ENCODE measurements around the gene NUP205.
A peak's percentile ranks its signal among the peaks of the same experiment; 100 is the strongest.

The NUP205 gene

DNA sequence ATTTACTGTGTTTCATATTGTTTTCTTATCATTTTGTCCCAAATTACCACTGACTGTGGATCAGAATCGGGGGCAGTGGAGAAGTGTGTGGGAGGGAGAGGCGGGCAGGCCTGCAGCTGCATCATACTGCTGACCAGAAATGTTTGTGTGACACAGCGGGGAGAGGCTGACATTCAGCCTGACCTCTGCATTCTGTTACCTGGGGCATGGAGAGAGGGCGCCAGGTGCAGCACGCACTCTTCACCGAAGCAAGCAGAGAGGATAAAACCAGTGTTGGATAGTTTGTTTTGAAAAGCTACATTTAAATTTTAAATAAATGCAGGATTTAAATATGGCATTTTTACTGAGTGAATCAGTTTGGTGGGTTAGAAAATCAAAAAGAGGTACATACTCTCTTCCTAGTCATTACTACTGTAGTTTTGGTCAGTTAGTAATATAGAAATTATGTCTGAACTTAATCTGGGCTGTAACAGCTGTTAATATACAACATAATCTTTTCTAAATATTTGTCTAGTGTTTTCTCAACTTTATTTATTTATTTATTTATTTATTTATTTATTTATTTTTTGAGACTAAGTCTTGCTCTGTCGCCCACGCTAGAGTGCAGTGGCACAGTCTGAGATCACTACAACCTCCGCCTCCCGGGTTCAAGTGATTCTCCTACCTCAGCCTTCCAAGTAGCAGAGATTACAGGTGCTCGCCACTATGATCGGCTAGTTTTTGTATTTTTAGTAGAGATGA, 95.8 kb downstream of the NUP205 start (continued):
- no peak for TF ChIP-seq ZNF132 (tag by site-specific recombination; IDR thresholded peaks at IDR 0.05; ENCODE audit: borderline replicate concordance)
- TF ChIP-seq ZNF335 (tag by site-specific recombination; conservative IDR thresholded peaks at IDR 0.05), result no peak
- TF ChIP-seq HOXA7 (CRISPR knock-in tag; IDR thresholded peaks at IDR 0.05; ENCODE audit: borderline replicate concordance), result no peak
- no peak for TF ChIP-seq FEZF1 (tag by site-specific recombination; IDR thresholded peaks at IDR 0.05)
- TF ChIP-seq ZNF112 (tag by site-specific recombination; IDR thresholded peaks at IDR 0.05), result no peak
- 0 out of 2 replicates have a peak, but pooled peaks have one; percentile 27 for TF ChIP-seq ZNF341 (tag by site-specific recombination; IDR thresholded peaks at IDR 0.05; ENCODE audit: low read depth)
- no peak; the same call in 1 of the 2 replicates for TF ChIP-seq MZF1 (tag by site-specific recombination; IDR thresholded peaks at IDR 0.05; ENCODE audit: borderline replicate concordance)
- TF ChIP-seq, protein P1, sequence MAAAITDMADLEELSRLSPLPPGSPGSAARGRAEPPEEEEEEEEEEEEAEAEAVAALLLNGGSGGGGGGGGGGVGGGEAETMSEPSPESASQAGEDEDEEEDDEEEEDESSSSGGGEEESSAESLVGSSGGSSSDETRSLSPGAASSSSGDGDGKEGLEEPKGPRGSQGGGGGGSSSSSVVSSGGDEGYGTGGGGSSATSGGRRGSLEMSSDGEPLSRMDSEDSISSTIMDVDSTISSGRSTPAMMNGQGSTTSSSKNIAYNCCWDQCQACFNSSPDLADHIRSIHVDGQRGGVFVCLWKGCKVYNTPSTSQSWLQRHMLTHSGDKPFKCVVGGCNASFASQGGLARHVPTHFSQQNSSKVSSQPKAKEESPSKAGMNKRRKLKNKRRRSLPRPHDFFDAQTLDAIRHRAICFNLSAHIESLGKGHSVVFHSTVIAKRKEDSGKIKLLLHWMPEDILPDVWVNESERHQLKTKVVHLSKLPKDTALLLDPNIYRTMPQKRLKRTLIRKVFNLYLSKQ (tag by site-specific recombination; IDR thresholded peaks at IDR 0.05; ENCODE audit: borderline replicate concordance), result peak; percentile 95; the same call in 1 of the 2 replicates
- TF ChIP-seq ZNF23 (tag by site-specific recombination; IDR thresholded peaks at IDR 0.05; ENCODE audit: borderline replicate concordance), result no peak
- TF ChIP-seq ZNF837 (tag by site-specific recombination; IDR thresholded peaks at IDR 0.05), result no peak
- TF ChIP-seq WT1 (tag by site-specific recombination; IDR thresholded peaks at IDR 0.05), result no peak
- TF ChIP-seq SP2 (tag by site-specific recombination; IDR thresholded peaks at IDR 0.05), result no peak
- peak; percentile 93 for TF ChIP-seq ZNF510 (tag by site-specific recombination; IDR thresholded peaks at IDR 0.05; ENCODE audit: insufficient replicate concordance)
- TF ChIP-seq ZFP69B (tag by site-specific recombination; IDR thresholded peaks at IDR 0.05), result no peak
- TF ChIP-seq, protein P2, sequence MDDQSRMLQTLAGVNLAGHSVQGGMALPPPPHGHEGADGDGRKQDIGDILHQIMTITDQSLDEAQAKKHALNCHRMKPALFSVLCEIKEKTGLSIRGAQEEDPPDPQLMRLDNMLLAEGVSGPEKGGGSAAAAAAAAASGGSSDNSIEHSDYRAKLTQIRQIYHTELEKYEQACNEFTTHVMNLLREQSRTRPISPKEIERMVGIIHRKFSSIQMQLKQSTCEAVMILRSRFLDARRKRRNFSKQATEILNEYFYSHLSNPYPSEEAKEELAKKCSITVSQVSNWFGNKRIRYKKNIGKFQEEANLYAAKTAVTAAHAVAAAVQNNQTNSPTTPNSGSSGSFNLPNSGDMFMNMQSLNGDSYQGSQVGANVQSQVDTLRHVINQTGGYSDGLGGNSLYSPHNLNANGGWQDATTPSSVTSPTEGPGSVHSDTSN (CRISPR knock-in tag; IDR thresholded peaks at IDR 0.05), result no peak
- TF ChIP-seq, protein P3, sequence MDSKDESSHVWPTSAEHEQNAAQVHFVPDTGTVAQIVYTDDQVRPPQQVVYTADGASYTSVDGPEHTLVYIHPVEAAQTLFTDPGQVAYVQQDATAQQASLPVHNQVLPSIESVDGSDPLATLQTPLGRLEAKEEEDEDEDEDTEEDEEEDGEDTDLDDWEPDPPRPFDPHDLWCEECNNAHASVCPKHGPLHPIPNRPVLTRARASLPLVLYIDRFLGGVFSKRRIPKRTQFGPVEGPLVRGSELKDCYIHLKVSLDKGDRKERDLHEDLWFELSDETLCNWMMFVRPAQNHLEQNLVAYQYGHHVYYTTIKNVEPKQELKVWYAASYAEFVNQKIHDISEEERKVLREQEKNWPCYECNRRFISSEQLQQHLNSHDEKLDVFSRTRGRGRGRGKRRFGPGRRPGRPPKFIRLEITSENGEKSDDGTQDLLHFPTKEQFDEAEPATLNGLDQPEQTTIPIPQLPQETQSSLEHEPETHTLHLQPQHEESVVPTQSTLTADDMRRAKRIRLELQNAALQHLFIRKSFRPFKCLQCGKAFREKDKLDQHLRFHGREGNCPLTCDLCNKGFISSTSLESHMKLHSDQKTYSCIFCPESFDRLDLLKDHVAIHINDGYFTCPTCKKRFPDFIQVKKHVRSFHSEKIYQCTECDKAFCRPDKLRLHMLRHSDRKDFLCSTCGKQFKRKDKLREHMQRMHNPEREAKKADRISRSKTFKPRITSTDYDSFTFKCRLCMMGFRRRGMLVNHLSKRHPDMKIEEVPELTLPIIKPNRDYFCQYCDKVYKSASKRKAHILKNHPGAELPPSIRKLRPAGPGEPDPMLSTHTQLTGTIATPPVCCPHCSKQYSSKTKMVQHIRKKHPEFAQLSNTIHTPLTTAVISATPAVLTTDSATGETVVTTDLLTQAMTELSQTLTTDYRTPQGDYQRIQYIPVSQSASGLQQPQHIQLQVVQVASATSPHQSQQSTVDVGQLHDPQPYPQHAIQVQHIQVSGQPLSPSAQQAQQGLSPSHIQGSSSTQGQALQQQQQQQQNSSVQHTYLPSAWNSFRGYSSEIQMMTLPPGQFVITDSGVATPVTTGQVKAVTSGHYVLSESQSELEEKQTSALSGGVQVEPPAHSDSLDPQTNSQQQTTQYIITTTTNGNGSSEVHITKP (tag by site-specific recombination; IDR thresholded peaks at IDR 0.05), result no peak
- TF ChIP-seq ZNF600 (tag by site-specific recombination; IDR thresholded peaks at IDR 0.05), result no peak
- peak; percentile 96; the same call in 1 of the 2 replicates for TF ChIP-seq ZNF292 (tag by site-specific recombination; IDR thresholded peaks at IDR 0.05; ENCODE audit: borderline replicate concordance, low read depth)
- no peak for TF ChIP-seq SCRT1 (tag by site-specific recombination; IDR thresholded peaks at IDR 0.05; ENCODE audit: borderline replicate concordance)
- no peak for TF ChIP-seq ZNF155 (tag by site-specific recombination; IDR thresholded peaks at IDR 0.05)
- peak; percentile 48 for TF ChIP-seq ZNF654 (tag by site-specific recombination; IDR thresholded peaks at IDR 0.05; ENCODE audit: low read depth)
- no peak for TF ChIP-seq ZNF416 (tag by site-specific recombination; IDR thresholded peaks at IDR 0.05)
- TF ChIP-seq, protein P4, sequence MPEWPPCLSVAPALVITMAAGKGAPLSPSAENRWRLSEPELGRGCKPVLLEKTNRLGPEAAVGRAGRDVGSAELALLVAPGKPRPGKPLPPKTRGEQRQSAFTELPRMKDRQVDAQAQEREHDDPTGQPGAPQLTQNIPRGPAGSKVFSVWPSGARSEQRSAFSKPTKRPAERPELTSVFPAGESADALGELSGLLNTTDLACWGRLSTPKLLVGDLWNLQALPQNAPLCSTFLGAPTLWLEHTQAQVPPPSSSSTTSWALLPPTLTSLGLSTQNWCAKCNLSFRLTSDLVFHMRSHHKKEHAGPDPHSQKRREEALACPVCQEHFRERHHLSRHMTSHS (tag by site-specific recombination; IDR thresholded peaks at IDR 0.05), result no peak
- no peak for TF ChIP-seq MEIS1 (CRISPR knock-in tag; IDR thresholded peaks at IDR 0.05; ENCODE audit: borderline replicate concordance)
- TF ChIP-seq REPIN1 (tag by site-specific recombination; IDR thresholded peaks at IDR 0.05; ENCODE audit: low read depth), result no peak
- TF ChIP-seq GLIS1 (tag by site-specific recombination; IDR thresholded peaks at IDR 0.05), result no peak
- TF ChIP-seq SETDB1 (IDR thresholded peaks at IDR 0.05; ENCODE audit: insufficient read length, low read length), result no peak
- no peak for TF ChIP-seq ZNF768 (tag by site-specific recombination; IDR thresholded peaks at IDR 0.05)
- peak; percentile 51; the same call in 1 of the 2 replicates for TF ChIP-seq ZBTB21 (tag by site-specific recombination; IDR thresholded peaks at IDR 0.05)
- no peak for TF ChIP-seq ZNF10 (tag by site-specific recombination; IDR thresholded peaks at IDR 0.05)
- TF ChIP-seq SP3 (tag by site-specific recombination; IDR thresholded peaks at IDR 0.05), result peak; percentile 40; the same call in 1 of the 2 replicates
- no peak for TF ChIP-seq ZBTB7A (tag by site-specific recombination; IDR thresholded peaks at IDR 0.05; ENCODE audit: low read depth)
- no peak; the same call in 1 of the 2 replicates for TF ChIP-seq ZNF214 (tag by site-specific recombination; IDR thresholded peaks at IDR 0.05; ENCODE audit: borderline replicate concordance)
- TF ChIP-seq ZNF221 (tag by site-specific recombination; IDR thresholded peaks at IDR 0.05; ENCODE audit: borderline replicate concordance), result no peak

Data from HEK293 (cell line).